ENCODE data around the gene NRK.

DNA sequence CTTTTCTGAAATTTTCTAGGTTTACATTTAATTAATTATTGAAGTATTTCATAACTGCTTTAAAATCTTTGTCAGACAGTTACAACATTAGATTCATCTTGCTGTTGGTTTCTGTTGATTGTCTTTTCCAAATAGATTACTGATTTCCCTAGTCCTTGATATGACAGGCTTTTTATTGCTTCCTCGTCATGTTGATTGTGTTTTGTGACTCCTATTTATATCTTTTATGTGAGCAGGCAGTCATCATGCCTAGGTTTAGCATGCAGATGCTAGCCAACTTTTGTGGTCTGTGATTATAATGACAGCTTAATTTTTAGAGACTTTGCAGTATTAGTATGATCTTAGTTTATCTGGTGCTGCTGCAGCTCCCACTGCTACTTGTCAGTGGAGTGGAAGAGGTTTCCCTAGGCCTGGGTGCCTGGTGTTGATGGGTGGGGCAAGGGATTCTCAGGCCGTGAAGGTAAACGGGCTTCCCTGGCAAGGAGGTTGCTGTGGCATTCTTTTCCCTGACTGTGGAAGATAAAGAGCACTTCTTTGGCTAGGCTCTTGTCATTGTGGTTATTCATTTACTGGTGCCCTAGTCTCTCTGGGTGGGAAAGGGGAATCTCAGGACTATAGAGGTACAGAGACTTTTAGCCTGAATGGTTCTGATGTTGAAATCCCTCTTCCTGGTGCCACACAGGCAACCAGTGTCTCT, 150.5 kb downstream of the NRK start:
- TF ChIP-seq POLR2AphosphoS5 (IDR thresholded peaks at IDR 0.05; ENCODE audit: low read depth, low read length) (no peak), POLR2A (IDR thresholded peaks at IDR 0.05; ENCODE audit: low read depth, low read length) (no peak)

Measured in GM12892 (cell line).